CD4-positive, CD25-positive, alpha-beta regulatory T cell (primary cell): ENCODE data around the gene PLET1. TPM values are rescaled to one million over a fixed set of nuclear protein-coding genes. Genes with fewer than 3 reads are reported as not detected.

ENCODE experiments used
- ATAC-seq, 2 donors: fragments of 150-1000 bp; cut with Tn5 transposase; one replicate each; pipeline ENCODE4 v1.10.0; 2021; ENCODE audit warnings: low read depth in 2 of 2, moderate number of reproducible peaks in 2 of 2, moderate library complexity in 1 of 2
- DNase-seq, 3 donors: peaks; one replicate each; pipeline versions ENCODE4 v3.0.0 to v3.0.0-alpha.2; 2012 to 2022; ENCODE audit warnings: mixed read lengths in 1 of 3
- H3K27ac ChIP-seq: one replicate; pipeline ENCODE4 v1.7.0; 2013; ENCODE audit warnings: mild to moderate bottlenecking, low read length; ENCODE audit not compliant: insufficient read depth, poor library complexity, severe bottlenecking
- H3K27me3 ChIP-seq: one replicate; pipeline ENCODE4 v1.7.0; 2013; ENCODE audit warnings: low read length; ENCODE audit not compliant: control insufficient read depth, insufficient read depth
- H3K36me3 ChIP-seq: one replicate; pipeline ENCODE4 v1.7.0; 2013; ENCODE audit warnings: mild to moderate bottlenecking, low read length, moderate library complexity; ENCODE audit not compliant: control insufficient read depth, insufficient read depth
- H3K4me1 ChIP-seq: 2 replicates; pipeline ENCODE4 v1.7.0; 2013; ENCODE audit warnings: mild to moderate bottlenecking, low read length; ENCODE audit not compliant: insufficient read depth, control insufficient read depth, poor library complexity, severe bottlenecking
- H3K4me3 ChIP-seq: one replicate; pipeline ENCODE4 v1.7.0; 2013; ENCODE audit warnings: low read depth, mild to moderate bottlenecking, low read length, moderate library complexity
- H3K9me3 ChIP-seq, 2 experiments: 1 replicate in 1 of 2; 2 replicates in 1 of 2; pipeline ENCODE4 v1.7.0; 2013; ENCODE audit warnings: low read length in 2 of 2, mild to moderate bottlenecking in 1 of 2, moderate library complexity in 1 of 2; ENCODE audit not compliant: control insufficient read depth in 2 of 2
- H3K27ac Mint-ChIP-seq, 3 donors: one replicate each; pipeline ENCODE4 v1.8.0; 2020 to 2022; ENCODE audit warnings: mild to moderate bottlenecking in 3 of 3, mixed read lengths in 3 of 3, moderate library complexity in 2 of 3
- H3K27me3 Mint-ChIP-seq: one replicate; pipeline ENCODE4 v1.8.0; 2022; ENCODE audit warnings: mild to moderate bottlenecking, mixed read lengths
- H3K36me3 Mint-ChIP-seq: one replicate; pipeline ENCODE4 v1.8.0; 2020; ENCODE audit warnings: mixed read lengths
- H3K4me1 Mint-ChIP-seq, 4 donors: one replicate each; pipeline ENCODE4 v1.8.0; 2020 to 2022; ENCODE audit warnings: mixed read lengths in 4 of 4, mild to moderate bottlenecking in 1 of 4
- H3K4me3 Mint-ChIP-seq, 4 donors: one replicate each; pipeline ENCODE4 v1.8.0; 2020 to 2022; ENCODE audit warnings: mild to moderate bottlenecking in 4 of 4, mixed read lengths in 4 of 4, moderate library complexity in 3 of 4
- H3K9me3 Mint-ChIP-seq, 7 donors: one replicate each; pipeline ENCODE4 v1.8.0; 2020 to 2022; ENCODE audit warnings: mixed read lengths in 7 of 7, mild to moderate bottlenecking in 3 of 7, moderate library complexity in 2 of 7
- polyA plus RNA-seq, 4 donors: library from polyadenylated mRNA; unstranded; fragments of 300-500 nt; fragmentation: Illumina TruSeq; gene quantifications; one replicate each; pipeline ENCODE4 v1.2.3, GENCODE V29; 2021
- total RNA-seq: library from RNA; stranded (reverse); gene quantifications from one replicate; pipeline ENCODE4 v1.2.3, GENCODE V29; 2022

Gene PLET1
- total and polyA plus RNA-seq, 5 donors from 2014 or later: not detected

- Mint-ChIP-seq H3K9me3 (no peaks in the 10 kb centered on the region), H3K4me3 (no peak overlapping the region), H3K36me3 (peaks cover 5% of the 10 kb centered on the region), H3K27me3 (no peaks in the 10 kb centered on the region), H3K27ac (no peak overlapping the region), H3K4me1 (peaks cover 4 to 31% (median 16%) of the 10 kb centered on the region in 4 donors)
- no peak for ATAC-seq
- Histone ChIP-seq H3K36me3 (no peaks in the 10 kb centered on the region), H3K27ac (no peak overlapping the region), H3K4me1 (peaks cover 13% of the 10 kb centered on the region), H3K4me3 (no peak overlapping the region), H3K27me3 (no peaks in the 10 kb centered on the region), H3K9me3 (no peaks in the 10 kb centered on the region)
- DNase-seq: no peak
Measured at GRCh38 chr11:112292188-112292587, 31.5 kb upstream of the PLET1 start.

DNA sequence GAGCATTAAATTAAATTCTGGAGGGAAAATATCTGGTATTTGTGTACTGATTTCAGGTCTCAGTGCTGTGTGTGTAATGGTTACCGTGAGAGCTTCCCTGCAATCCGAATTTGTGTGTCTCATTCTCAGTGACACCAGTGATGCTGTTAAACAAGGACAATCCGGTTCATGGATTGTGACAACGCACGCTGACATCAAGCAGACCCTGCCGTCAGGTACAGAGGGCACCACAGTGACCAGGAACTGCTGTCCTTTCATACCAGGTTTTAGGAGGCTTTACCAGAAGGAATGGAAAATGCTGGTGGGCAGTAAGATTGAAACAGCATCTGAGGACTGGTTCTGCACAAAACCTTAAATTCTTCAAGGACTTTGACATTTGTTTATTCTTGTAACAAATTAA is 30.5 kb upstream of the PLET1 start:
- Mint-ChIP-seq H3K4me1 (peaks cover 0 to 21% (median 13%) of the 10 kb centered on the region in 4 donors), H3K9me3 (no peaks in the 10 kb centered on the region), H3K36me3 (peaks cover 5% of the 10 kb centered on the region), H3K27ac (no peak overlapping the region), H3K27me3 (no peaks in the 10 kb centered on the region), H3K4me3 (peak overlapping the region in 2 of 4 donors; percentile 6 to 48)
- Histone ChIP-seq H3K9me3 (no peaks in the 10 kb centered on the region), H3K27me3 (no peaks in the 10 kb centered on the region), H3K4me3 (peak overlapping the region; percentile 18), H3K27ac (no peak overlapping the region), H3K36me3 (no peaks in the 10 kb centered on the region), H3K4me1 (peaks cover 10% of the 10 kb centered on the region)
- ATAC-seq: no peak
- no peak for DNase-seq

- peaks cover 0 to 21% (median 11%) of the 10 kb centered on the region in 4 donors for H3K4me1 Mint-ChIP-seq
- no peaks in the 10 kb centered on the region for H3K36me3 ChIP-seq
- H3K4me3 Mint-ChIP-seq: peak overlapping the region; percentile 16 to 78 (median 64)
- no peaks in the 10 kb centered on the region for H3K27me3 ChIP-seq
- no peak overlapping the region for H3K27ac Mint-ChIP-seq
- no peaks in the 10 kb centered on the region for H3K9me3 ChIP-seq
- H3K36me3 Mint-ChIP-seq: peaks cover 9% of the 10 kb centered on the region
- H3K4me1 ChIP-seq: peaks cover 10% of the 10 kb centered on the region
- H3K9me3 Mint-ChIP-seq: no peaks in the 10 kb centered on the region
- DNase-seq (no peak), ATAC-seq (no peak)
- H3K27me3 Mint-ChIP-seq: no peaks in the 10 kb centered on the region
- no peak overlapping the region for H3K27ac ChIP-seq
- H3K4me3 ChIP-seq: peak overlapping the region; percentile 62
Measured at GRCh38 chr11:112290493-112290850, 29.8 kb upstream of the PLET1 start.

- Histone ChIP-seq H3K36me3 (no peaks in the 10 kb centered on the region), H3K27ac (no peak overlapping the region), H3K9me3 (no peaks in the 10 kb centered on the region), H3K27me3 (no peaks in the 10 kb centered on the region), H3K4me3 (peak overlapping the region; percentile 62), H3K4me1 (peaks cover 10% of the 10 kb centered on the region)
- Mint-ChIP-seq H3K4me3 (peak overlapping the region; percentile 16 to 91 (median 78)), H3K27me3 (no peaks in the 10 kb centered on the region), H3K9me3 (no peaks in the 10 kb centered on the region), H3K4me1 (peaks cover 0 to 21% (median 11%) of the 10 kb centered on the region in 4 donors), H3K27ac (peak overlapping the region in 1 of 3 donors; percentile 73), H3K36me3 (peaks cover 8% of the 10 kb centered on the region)
- ATAC-seq: peak; percentile 96 to 98
- DNase-seq: peak; percentile 75 to 86 (median 82)
Measured at GRCh38 chr11:112289588-112290492, 29.2 kb upstream of the PLET1 start.

DNA sequence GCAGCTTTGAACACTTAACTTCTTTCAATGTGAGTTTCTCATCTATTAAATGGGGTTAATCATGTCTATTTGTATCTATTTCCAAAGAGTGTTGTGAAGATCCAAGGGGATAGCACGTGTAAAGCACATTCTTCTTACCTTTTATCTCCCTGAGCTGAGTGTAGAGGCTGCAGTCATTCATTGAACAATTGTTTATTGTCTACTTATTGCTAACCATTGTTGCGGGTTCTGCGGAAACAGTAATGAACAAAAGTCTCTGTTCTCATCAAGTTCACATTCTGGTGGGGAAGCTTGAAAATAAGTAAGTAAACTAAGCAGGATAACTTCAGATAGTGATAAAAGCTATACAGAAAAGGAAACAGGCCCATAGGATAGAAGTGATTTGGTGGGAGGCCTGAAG is 27.4 kb upstream of the PLET1 start:
- no peaks in the 10 kb centered on the region for H3K9me3 Mint-ChIP-seq
- H3K27me3 Mint-ChIP-seq: no peaks in the 10 kb centered on the region
- H3K4me1 Mint-ChIP-seq: peaks cover 0 to 21% (median 11%) of the 10 kb centered on the region in 4 donors
- Histone ChIP-seq H3K4me1 (peaks cover 10% of the 10 kb centered on the region), H3K27me3 (no peaks in the 10 kb centered on the region), H3K4me3 (no peak overlapping the region), H3K9me3 (no peaks in the 10 kb centered on the region), H3K36me3 (no peaks in the 10 kb centered on the region), H3K27ac (no peak overlapping the region)
- peaks cover 4% of the 10 kb centered on the region for H3K36me3 Mint-ChIP-seq
- H3K4me3 Mint-ChIP-seq: peak overlapping the region in 1 of 4 donors; percentile 82
- H3K27ac Mint-ChIP-seq: peak overlapping the region in 1 of 3 donors; percentile 3
- DNase-seq: no peak
- ATAC-seq: no peak

DNA sequence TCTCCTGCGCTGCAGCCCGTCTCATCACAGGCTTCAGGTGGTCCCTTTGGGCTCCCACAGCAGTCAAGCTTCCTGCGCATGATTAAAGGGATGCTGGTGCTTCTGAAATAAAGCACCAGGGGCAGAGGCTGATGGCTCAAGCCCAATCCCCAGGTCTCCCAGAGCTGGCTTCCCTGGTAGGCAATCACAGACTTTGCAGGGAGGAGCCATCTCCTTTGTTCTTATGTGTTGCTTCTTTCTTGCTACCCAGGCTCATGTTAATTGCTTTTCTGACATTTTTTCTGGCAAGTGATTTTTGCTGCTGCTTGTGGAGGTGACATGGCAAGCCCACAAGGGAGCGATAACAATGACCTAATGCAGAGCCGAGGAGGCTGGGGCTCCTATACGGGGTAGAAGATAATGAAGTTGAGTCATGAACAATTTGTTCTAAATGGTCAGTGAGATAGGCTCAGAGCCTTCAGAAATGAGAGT is 25.2 kb upstream of the PLET1 start:
- Histone ChIP-seq H3K4me3 (no peak overlapping the region), H3K27me3 (no peaks in the 10 kb centered on the region), H3K27ac (no peak overlapping the region), H3K4me1 (peaks cover 17% of the 10 kb centered on the region), H3K36me3 (no peaks in the 10 kb centered on the region), H3K9me3 (no peaks in the 10 kb centered on the region)
- H3K9me3 Mint-ChIP-seq: no peaks in the 10 kb centered on the region
- H3K36me3 Mint-ChIP-seq: peaks cover 4% of the 10 kb centered on the region
- ATAC-seq (no peak), DNase-seq (no peak)
- H3K4me1 Mint-ChIP-seq: peaks cover 6 to 24% (median 14%) of the 10 kb centered on the region in 4 donors
- peak overlapping the region in 1 of 3 donors; percentile 29 for H3K27ac Mint-ChIP-seq
- H3K4me3 Mint-ChIP-seq: no peak overlapping the region
- H3K27me3 Mint-ChIP-seq: no peaks in the 10 kb centered on the region

DNA sequence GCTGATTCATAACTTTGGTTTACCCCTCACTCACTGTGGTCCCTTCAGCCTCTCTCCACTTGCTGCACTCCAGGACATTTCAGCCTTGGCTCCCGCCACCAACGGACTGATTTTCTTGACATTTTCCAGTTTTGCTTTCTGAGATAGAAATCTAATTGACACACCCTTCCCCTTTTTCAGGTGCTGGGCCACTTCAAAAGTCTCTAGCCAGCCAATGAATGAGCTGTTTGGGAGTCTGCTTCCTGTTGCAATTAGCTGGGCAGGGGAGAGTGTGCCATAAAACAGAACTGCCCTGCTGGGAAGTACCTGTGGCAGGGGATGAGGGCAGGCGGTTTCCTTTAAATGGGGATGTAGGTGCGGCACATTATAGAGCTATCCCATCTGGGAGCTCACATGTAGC is 21.1 kb upstream of the PLET1 start:
- Histone ChIP-seq H3K9me3 (no peaks in the 10 kb centered on the region), H3K27me3 (no peaks in the 10 kb centered on the region), H3K27ac (no peak overlapping the region), H3K4me3 (no peak overlapping the region), H3K4me1 (peaks cover 16% of the 10 kb centered on the region), H3K36me3 (no peaks in the 10 kb centered on the region)
- H3K4me1 Mint-ChIP-seq: peaks cover 6 to 20% (median 15%) of the 10 kb centered on the region in 4 donors
- peak in 1 of 3 donors; percentile 51 for DNase-seq
- H3K36me3 Mint-ChIP-seq: peaks cover 4% of the 10 kb centered on the region
- H3K27me3 Mint-ChIP-seq: no peaks in the 10 kb centered on the region
- ATAC-seq: no peak
- H3K4me3 Mint-ChIP-seq: peak overlapping the region in 3 of 4 donors; percentile 11 to 78 (median 46)
- peak overlapping the region in 2 of 3 donors; percentile 32 to 87 for H3K27ac Mint-ChIP-seq
- H3K9me3 Mint-ChIP-seq: no peaks in the 10 kb centered on the region
